GM10847 (cell line): ENCODE measurements around the gene CFAP298.

Experiments used
- POLR2A ChIP-seq: IDR thresholded peaks from 2 replicates; pipeline ENCODE4 v1.6.1; 2011; ENCODE audit not compliant: insufficient read length; ENCODE audit errors: extremely low read depth

CFAP298 gene

GRCh38 chr21:32612075-32612998 is at the start of gene CFAP298:
Gene CFAP298, minus strand, starts transcription at chr21:32612377. Its CDS starts 134 bp downstream, at chr21:32612243.
- TF ChIP-seq POLR2A = peak; percentile 42

- no peak for TF ChIP-seq POLR2A
Observed at GRCh38 chr21:32658524-32658923, 46.3 kb upstream of the CFAP298 start.

DNA sequence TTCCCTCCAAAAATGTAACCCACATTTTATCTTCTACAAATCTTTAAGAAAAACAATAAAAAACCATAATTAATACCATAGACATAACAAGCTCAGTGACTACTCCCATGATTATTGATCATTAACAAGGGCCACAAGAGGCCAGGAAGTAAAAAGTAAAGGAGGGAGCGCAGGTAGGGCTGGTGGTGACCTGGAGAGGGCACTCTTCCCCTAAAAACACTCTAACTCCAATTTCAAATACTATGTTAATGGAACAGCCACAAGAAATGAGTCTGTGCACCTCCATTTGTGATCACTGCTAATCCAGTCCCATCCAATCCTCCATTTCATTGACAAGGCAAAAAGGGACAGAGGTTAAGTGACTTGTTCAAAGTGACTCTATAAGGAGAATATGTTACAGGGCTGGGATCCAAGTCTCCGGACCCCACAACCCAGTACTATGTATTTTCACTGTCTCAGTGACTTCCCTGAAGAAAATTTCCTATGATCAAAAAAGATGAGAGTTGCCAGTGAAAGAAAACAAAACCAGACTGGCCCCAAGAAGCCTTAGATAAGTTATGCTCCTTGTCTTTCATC is 41.2 kb upstream of the CFAP298 start:
- TF ChIP-seq POLR2A = no peak

GRCh38 chr21:32648165-32648564 is 36.0 kb upstream of the CFAP298 start:
- TF ChIP-seq POLR2A = no peak

DNA sequence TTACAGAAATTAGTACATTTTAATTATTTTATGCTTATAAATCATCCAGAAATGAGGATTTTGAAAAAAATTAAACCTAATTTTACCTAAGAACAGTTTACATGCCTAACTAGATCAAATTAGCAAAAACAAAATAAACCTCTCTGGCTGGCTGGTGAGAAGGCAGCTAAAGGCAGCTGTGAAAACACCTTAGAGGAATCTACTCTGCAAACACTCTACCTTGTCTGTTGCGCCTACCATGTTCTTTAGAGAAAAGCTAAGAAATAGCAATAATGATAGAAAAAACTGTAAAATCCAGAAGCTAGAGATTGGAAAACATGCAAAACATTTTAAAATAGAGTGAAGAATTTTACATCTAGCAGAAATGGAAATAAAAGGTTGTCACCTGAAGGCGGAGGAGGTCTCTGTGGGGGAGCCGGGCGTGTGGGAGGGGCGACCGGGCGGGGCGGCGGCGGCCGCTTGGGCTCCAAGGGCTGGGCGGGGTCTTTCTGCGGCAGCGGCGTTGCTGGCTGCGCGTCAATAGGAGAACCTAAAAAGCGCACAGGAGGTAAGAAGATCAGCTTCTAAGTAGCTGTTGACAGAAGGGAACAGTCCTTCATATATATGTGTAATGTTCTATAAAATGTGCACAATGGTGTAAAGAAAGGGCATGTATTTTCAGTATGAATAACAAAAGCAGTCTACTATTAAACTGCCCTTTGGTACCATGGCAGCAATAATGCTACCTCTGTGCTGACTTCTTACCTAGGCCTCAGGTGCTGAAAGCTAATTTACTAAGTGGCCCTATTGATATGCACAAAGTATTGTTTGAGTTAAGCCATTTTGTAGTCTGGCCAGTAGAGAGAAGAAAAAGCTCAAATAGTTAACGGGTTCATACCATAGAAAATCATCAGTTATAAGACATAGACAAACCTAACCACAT is 33.3 kb upstream of the CFAP298 start:
- no peak for TF ChIP-seq POLR2A

DNA sequence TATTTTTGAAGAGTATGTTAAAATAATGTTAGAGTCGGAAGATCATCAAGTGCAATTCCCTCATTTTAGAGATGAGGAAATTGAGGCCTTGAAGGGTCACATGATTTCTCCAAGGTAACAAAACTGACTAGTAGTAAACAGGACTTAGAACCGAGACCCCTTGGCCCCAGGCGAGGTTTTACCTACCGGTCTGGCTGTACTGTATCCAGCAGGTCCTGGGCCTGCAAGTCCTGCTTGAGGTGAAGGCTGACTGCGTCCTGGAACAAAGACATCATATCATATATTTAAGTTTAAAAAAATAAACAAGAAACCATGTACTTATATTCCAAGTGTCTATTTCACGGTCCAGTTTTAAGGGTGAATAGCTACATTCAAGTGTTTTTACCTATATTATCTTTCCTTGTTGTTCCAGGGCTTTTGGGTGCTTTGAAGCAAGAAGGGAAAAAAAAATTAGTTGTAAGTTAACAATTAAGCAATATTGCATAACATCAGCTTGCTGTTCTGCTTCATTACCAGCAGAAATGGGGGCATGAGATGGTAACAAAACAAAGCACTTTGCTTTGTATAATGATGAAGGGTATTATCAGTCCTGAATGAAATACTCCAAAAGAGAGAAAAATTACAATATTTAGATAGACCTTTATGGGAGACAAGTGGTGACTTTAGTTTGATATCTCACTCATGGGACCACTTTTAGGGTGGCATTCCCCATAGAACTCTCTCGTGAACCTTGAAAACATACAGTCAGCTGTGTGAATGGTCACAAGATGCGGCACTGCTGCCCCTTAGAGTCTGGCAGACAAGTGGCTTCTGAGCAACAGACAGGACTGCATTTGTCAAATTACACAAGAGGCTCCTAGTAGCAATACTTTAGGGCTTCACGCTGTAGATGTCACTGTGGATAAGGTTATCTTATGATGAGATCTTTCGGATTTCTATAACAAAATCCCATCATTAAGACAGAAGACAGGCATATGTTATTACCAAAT is 29.8 kb upstream of the CFAP298 start:
- TF ChIP-seq POLR2A = no peak

- TF ChIP-seq POLR2A = no peak
Observed at GRCh38 chr21:32626621-32627196, 14.5 kb upstream of the CFAP298 start.

DNA sequence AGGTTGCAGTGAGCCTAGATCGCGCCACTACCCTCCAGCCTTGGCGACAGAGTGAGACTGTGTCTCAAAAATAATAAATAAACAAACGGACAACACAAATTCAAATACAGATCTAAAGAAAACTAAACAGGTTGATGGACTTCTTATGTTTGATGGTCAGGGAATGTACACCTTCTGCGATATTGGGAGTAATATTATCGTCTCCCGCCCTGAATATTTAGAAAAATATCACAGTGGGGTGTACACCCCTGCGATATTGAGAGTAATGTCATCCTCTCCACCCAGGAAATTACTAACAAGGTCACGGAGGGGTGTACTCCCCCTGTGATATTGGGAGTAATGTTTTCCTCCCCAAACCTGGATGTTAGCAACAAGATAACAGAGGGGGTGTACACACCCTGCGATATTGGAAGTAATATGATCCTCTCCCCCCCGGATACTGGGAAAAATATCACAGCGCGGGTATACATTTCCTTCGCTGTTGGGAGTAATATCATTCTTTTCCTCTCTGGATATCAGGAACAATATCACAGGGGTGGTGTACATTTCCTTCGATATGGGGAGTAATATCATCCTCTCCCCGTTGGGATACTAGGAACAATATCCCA is 1.4 kb upstream of the CFAP298 start:
- TF ChIP-seq POLR2A = no peak

DNA sequence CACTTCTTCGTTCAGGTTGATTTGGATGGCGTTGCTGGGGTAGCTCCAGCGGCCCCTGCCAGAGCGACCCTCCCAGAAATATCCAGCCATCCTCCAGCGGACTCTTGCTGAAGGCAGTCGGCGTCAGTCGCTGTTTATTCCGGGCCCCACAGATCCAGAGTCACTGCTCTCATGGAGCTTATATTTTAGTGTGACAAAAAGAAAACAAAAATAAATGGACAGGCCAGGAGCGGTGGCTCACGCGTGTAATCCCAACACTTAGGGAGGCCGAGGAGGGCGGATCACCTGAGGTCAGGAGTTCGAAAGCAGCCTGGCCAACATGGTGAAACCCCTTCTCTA is 791 bp upstream of the CFAP298 start:
- TF ChIP-seq POLR2A = no peak

DNA sequence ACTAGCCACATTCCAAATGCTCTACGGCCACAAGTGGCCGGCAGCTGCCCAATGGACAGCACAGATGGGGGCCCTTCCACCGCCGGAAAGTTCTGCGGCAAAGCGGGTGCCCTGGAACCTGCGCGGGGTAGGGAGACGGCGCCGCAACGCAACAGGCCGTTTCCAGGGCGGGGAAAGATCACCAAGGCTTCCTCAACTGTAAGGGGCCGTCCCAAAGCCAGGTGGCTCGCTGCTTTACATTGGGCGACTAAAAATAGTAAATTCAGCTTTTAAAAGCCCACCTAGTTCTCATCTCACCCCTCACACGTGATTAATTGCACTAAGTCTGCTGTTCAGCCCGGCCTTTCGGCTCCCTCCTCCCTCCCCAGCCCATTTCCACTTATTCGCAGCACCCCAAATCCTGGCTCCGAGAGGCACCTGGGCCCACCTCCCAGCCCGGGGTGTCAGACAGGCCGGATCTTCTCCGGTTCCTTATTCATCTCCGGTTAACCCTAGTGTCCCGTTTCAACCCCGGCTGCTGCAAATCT is 643 bp downstream of the CFAP298 start:
- no peak for TF ChIP-seq POLR2A

DNA sequence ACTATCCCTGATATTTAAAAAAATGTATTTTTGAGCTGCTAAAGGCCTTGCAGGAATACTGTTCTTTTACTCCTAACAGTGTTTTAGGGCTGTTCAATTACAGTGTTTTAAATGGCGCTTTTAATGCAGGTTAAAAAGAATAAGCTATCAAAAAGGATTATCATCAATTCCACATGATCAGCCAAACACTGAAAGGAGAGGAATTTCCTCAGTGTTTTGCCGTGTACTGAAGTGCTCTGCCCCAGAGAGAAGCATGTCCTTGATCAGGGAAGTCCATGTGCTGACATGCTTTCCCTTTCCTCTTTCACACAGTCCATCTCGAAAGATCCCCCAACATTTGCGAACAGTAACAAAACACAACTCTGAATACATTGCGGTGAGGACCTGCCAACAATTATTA is 3.3 kb downstream of the CFAP298 start:
- TF ChIP-seq POLR2A = no peak

DNA sequence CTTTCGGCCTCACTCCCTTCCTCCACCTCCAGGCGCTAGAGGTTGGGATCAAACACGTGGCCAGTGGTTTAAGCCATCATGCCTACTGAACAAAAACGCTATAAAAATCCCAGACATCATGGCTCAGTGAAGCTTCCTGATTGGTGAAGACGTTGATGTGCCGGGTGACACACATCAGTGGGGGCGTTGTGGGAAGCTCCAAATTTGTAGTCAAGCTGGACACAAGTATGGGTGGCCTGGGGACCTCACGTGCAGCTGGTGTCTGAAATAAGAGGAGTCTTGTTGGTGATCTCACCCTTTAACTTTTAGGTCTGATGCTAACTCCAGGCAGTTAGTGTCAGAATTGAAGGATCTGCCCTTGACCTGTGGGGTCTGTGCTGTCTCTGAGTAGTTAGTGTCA is 6.7 kb downstream of the CFAP298 start:
- TF ChIP-seq POLR2A = no peak

- TF ChIP-seq POLR2A = no peak
Observed at GRCh38 chr21:32604464-32604863, 7.7 kb downstream of the CFAP298 start.

- TF ChIP-seq POLR2A = no peak
Observed at GRCh38 chr21:32603131-32603530, 9.0 kb downstream of the CFAP298 start.

DNA sequence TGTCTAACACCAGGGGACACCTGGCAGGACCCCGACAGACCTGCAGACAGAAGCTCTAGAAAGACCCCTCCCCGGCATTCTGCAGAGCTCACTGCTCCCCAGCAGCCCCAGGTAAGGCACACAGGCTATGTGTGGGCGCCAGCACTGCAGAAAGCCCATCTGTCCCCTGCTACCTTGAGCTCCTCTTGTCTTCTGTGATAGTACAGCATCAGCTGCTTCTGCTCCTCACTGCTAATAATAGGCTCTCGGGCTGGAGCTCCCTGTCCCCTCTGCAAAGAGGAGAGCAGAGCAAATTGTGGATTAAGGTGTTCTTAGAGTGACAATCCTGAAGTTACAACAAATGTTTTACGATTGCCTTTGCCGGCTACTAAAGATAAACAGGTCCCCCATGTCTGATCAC is 10.1 kb downstream of the CFAP298 start:
- TF ChIP-seq POLR2A = no peak
